Smooth muscle cell (in vitro differentiated cells): ENCODE measurements around the gene PIK3R1. TPM values are rescaled to one million over a fixed set of nuclear protein-coding genes. Genes with fewer than 3 reads are reported as not detected.
A peak's percentile ranks its signal among the peaks of the same experiment; 100 is the strongest.

ENCODE experiments used
- DNase-seq: peaks from one replicate; lab custom pipeline; 2025; ENCODE audit not compliant: unreplicated experiment; lab: John Stamatoyannopoulos, UW
- H2AFZ ChIP-seq: fragments of 200-600 bp; sonication (generic); 2 replicates; pipeline ENCODE4 v1.6.0; 2016; ENCODE audit warnings: antibody characterized with exemption, low read depth, mild to moderate bottlenecking
- H3F3A ChIP-seq: fragments of 200-600 bp; sonication (generic); 2 replicates; pipeline ENCODE4 v1.6.0; 2017; ENCODE audit warnings: antibody characterized with exemption, low read depth
- H3K27ac ChIP-seq: fragments of 200-600 bp; sonication (generic); 2 replicates; pipeline ENCODE4 v1.5.1; 2016; ENCODE audit warnings: low read depth, mild to moderate bottlenecking
- H3K27me3 ChIP-seq: fragments of 200-600 bp; sonication (generic); 2 replicates; pipeline ENCODE4 v1.6.1; 2016; ENCODE audit warnings: low read depth, mild to moderate bottlenecking
- H3K36me3 ChIP-seq: fragments of 200-600 bp; sonication (generic); 2 replicates; pipeline ENCODE4 v1.5.1; 2016; ENCODE audit warnings: low read depth
- H3K4me1 ChIP-seq: fragments of 200-600 bp; sonication (generic); 2 replicates; pipeline ENCODE4 v1.5.1; 2016; ENCODE audit warnings: low read depth
- H3K4me2 ChIP-seq: fragments of 200-600 bp; sonication (generic); 2 replicates; pipeline ENCODE4 v1.6.0; 2016; ENCODE audit warnings: mild to moderate bottlenecking
- H3K4me3 ChIP-seq: fragments of 200-600 bp; sonication (generic); 2 replicates; pipeline ENCODE4 v1.5.1; 2016; ENCODE audit warnings: mild to moderate bottlenecking
- H3K79me2 ChIP-seq: fragments of 200-600 bp; sonication (generic); 2 replicates; pipeline ENCODE4 v1.6.0; 2016; ENCODE audit warnings: low read depth, mild to moderate bottlenecking
- H3K9ac ChIP-seq: fragments of 200-600 bp; sonication (generic); 2 replicates; pipeline ENCODE4 v1.6.0; 2016; ENCODE audit warnings: low read depth
- H3K9me3 ChIP-seq: fragments of 200-600 bp; sonication (generic); replicated peaks from 2 replicates; pipeline ENCODE4 v1.5.1; 2016; ENCODE audit warnings: low read depth
- H4K20me1 ChIP-seq: fragments of 200-600 bp; sonication (generic); 2 replicates; pipeline ENCODE4 v1.6.0; 2016; ENCODE audit warnings: low read depth
- WGBS: methylation state at CpG from one replicate; pipeline ENCODE4 v1.1.7; 2016; ENCODE audit warnings: low lambda C conversion rate; 5-methylcytosine and 5-hydroxymethylcytosine counted together
- polyA plus RNA-seq: library from polyadenylated mRNA; unstranded; fragments of >200 nt; fragmentation: Nextera tagmentation; extraction: Ambion mirVana; gene quantifications from 2 replicates; pipeline ENCODE4 v1.2.1, GENCODE V29; 2016
- total RNA-seq: library from RNA; depleted of rRNA; stranded (reverse); fragments of >200 nt; gene quantifications from 2 replicates; pipeline ENCODE4 v1.2.3, GENCODE V29; 2014
- TF ChIP-seq, protein P1 (sequence below): fragments of 200-600 bp; sonication (generic); IDR thresholded peaks from 2 replicates; pipeline ENCODE4 v1.5.1; 2017; ENCODE audit warnings: borderline replicate concordance, mild to moderate bottlenecking, antibody characterized with exemption; ENCODE audit not compliant: insufficient read depth, poor library complexity, severe bottlenecking

The PIK3R1 gene
- total and polyA plus RNA-seq, 2 experiments from 2014 or later, result 5.3 to 63.6 TPM

DNA sequence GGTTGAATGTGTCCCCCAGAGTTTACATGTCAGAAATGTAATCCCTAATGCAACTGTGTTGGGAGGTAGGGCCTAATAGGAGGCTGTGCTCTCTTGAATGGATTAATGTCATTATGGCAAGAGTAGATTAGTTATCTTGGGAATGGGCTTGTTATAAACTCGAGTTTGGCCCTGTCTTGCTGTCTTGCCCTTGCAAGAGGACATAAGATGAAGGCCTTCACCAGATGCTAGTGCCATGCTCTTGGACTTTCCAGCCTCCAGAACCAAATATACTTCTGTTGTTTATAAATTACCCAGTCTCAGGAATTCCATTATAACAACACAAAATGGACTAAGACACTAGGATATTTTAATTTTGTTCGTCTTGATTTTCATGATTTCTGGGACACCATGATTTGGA lies 5.4 kb downstream of the PIK3R1 start:
- no peaks in the 10 kb centered on the region for H3F3A ChIP-seq
- peaks cover 73% of the 10 kb centered on the region for H3K79me2 ChIP-seq
- H3K27ac ChIP-seq, result no peak overlapping the region
- H3K27me3 ChIP-seq, result no peaks in the 10 kb centered on the region
- H3K9ac ChIP-seq, result no peak overlapping the region
- H3K36me3 ChIP-seq, result no peaks in the 10 kb centered on the region
- H3K4me2 ChIP-seq, result no peak overlapping the region
- TF ChIP-seq, protein P1, sequence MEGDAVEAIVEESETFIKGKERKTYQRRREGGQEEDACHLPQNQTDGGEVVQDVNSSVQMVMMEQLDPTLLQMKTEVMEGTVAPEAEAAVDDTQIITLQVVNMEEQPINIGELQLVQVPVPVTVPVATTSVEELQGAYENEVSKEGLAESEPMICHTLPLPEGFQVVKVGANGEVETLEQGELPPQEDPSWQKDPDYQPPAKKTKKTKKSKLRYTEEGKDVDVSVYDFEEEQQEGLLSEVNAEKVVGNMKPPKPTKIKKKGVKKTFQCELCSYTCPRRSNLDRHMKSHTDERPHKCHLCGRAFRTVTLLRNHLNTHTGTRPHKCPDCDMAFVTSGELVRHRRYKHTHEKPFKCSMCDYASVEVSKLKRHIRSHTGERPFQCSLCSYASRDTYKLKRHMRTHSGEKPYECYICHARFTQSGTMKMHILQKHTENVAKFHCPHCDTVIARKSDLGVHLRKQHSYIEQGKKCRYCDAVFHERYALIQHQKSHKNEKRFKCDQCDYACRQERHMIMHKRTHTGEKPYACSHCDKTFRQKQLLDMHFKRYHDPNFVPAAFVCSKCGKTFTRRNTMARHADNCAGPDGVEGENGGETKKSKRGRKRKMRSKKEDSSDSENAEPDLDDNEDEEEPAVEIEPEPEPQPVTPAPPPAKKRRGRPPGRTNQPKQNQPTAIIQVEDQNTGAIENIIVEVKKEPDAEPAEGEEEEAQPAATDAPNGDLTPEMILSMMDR, result no peak
- H2AFZ ChIP-seq, result no peak overlapping the region
- DNase-seq, result no peak
- H3K4me3 ChIP-seq, result peak overlapping the region; percentile 19
- 94% methylated on average over 2 of the region's 2 CpGs for WGBS
- peaks cover 20% of the 10 kb centered on the region for H3K4me1 ChIP-seq
- H3K9me3 ChIP-seq, result no peaks in the 10 kb centered on the region
- H4K20me1 ChIP-seq, result peaks cover 84% of the 10 kb centered on the region

GRCh38 chr5:68221488-68221887 lies 5.9 kb downstream of the PIK3R1 start:
- Histone ChIP-seq H3K36me3 (no peaks in the 10 kb centered on the region), H4K20me1 (peaks cover 87% of the 10 kb centered on the region), H3K9me3 (no peaks in the 10 kb centered on the region), H3K4me2 (no peak overlapping the region), H3K4me3 (no peak overlapping the region), H3K79me2 (peaks cover 73% of the 10 kb centered on the region), H3K27me3 (no peaks in the 10 kb centered on the region), H2AFZ (no peak overlapping the region), H3F3A (no peaks in the 10 kb centered on the region), H3K27ac (no peak overlapping the region), H3K4me1 (peaks cover 20% of the 10 kb centered on the region), H3K9ac (no peak overlapping the region)
- DNase-seq, result no peak
- TF ChIP-seq, protein P1, result no peak
- 94% methylated on average over 1 of the region's 1 CpG for WGBS

- H3K9ac ChIP-seq, result no peak overlapping the region
- H3K9me3 ChIP-seq, result no peaks in the 10 kb centered on the region
- TF ChIP-seq, protein P1, result no peak
- no peaks in the 10 kb centered on the region for H3K27me3 ChIP-seq
- H3K79me2 ChIP-seq, result peaks cover 72% of the 10 kb centered on the region
- no peak overlapping the region for H3K4me3 ChIP-seq
- H3K27ac ChIP-seq, result no peak overlapping the region
- no peak overlapping the region for H3K4me2 ChIP-seq
- no peaks in the 10 kb centered on the region for H3K36me3 ChIP-seq
- H3F3A ChIP-seq, result no peaks in the 10 kb centered on the region
- H4K20me1 ChIP-seq, result peaks cover 84% of the 10 kb centered on the region
- peaks cover 18% of the 10 kb centered on the region for H3K4me1 ChIP-seq
- H2AFZ ChIP-seq, result no peak overlapping the region
- WGBS, result 98% methylated on average over 3 of the region's 3 CpGs
- no peak for DNase-seq
Measured at GRCh38 chr5:68222310-68222709, 6.8 kb downstream of the PIK3R1 start.

GRCh38 chr5:68222824-68223354 lies 7.3 kb downstream of the PIK3R1 start:
- H4K20me1 ChIP-seq, result peaks cover 78% of the 10 kb centered on the region
- no peak overlapping the region for H3K9ac ChIP-seq
- no peaks in the 10 kb centered on the region for H3K27me3 ChIP-seq
- no peak for DNase-seq
- no peak overlapping the region for H3K4me3 ChIP-seq
- peaks cover 14% of the 10 kb centered on the region for H3K4me1 ChIP-seq
- no peak overlapping the region for H2AFZ ChIP-seq
- WGBS, result 94% methylated on average over 4 of the region's 4 CpGs
- no peaks in the 10 kb centered on the region for H3K36me3 ChIP-seq
- H3K4me2 ChIP-seq, result no peak overlapping the region
- H3K79me2 ChIP-seq, result peaks cover 66% of the 10 kb centered on the region
- TF ChIP-seq, protein P1, result no peak
- no peaks in the 10 kb centered on the region for H3F3A ChIP-seq
- no peaks in the 10 kb centered on the region for H3K9me3 ChIP-seq
- no peak overlapping the region for H3K27ac ChIP-seq
